Renal pelvis (tissue), 4 donors: Measurements from ENCODE around the gene GALNT7. TPM values are rescaled to one million over a fixed set of nuclear protein-coding genes. Genes with fewer than 3 reads are reported as not detected.
A peak's percentile ranks its signal among the peaks of the same experiment; 100 is the strongest.

Experiments used
- DNase-seq: peaks from one replicate; pipeline ENCODE4 v3.0.0-alpha.2; 2013
- polyA plus RNA-seq, 3 donors: library from polyadenylated mRNA; unstranded; fragments of 120-200 nt; gene quantifications; one replicate each; pipeline ENCODE4 v1.2.1, GENCODE V29; 2013; ENCODE audit not compliant: insufficient read length in 3 of 3

The GALNT7 gene
- polyA plus RNA-seq, 3 donors = 30.8 to 40.0 (median 37.9) TPM

DNA sequence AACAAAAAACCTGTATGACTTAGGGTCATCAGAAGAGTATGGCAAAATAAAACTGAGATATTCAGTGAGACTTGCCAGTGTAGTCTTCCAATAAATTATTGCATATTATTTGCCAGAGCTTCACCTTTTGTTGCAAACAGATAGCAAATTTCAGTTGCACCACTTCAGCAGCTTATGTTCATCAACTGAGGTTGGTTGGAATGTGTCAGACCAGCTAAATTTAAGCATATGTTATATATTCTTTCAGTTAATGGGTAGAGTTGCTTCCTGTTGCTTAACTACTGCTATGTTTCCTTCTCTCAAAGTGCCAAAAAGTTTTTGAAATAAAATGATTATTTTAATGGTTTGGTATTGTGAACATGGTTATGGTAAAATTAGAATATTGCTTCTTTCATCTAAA lies 61.5 kb downstream of the GALNT7 start:
- no peak for DNase-seq

DNA sequence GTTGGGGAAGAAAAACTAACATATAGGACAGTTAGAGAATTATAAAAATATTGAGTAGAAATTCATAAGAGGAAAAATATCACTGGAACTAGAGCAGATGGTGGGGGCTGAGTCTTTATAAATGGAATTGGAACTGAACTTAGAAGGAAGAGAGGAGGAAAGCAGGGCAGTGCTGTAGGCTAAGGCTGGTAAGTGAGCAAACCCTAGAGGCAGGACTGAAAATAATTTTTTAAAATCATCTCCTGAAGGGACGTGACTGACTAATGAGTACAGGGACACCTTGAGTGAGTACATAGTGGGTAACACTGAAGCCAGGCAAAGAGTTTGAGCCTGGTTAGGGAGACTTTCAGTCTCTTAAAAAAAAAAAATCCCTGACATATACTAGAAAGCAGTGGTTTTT lies 63.3 kb downstream of the GALNT7 start:
- DNase-seq = no peak

- no peak for DNase-seq
Measured at GRCh38 chr4:173233857-173234256, 65.2 kb downstream of the GALNT7 start.

DNA sequence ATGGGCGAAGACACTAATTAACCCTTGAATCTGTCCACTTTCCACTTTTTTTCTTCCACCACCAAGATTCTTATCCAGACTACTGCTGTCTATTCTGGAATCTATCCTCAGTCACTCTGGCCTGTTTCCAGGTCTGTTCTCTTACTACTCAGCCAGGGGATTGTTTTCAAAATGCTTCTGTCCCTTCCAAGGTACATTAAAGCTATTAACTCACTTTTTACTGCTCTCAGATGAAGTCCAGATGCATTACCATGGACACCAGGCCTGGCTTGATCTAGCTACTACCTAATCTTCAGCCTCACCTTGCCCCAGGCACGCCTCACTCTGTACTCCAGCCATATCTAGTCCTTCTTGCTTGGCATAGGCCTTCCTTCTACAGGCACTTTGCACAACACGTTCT lies 66.4 kb downstream of the GALNT7 start:
- DNase-seq = no peak

- no peak for DNase-seq
Measured at GRCh38 chr4:173236301-173236700, 67.7 kb downstream of the GALNT7 start.

DNA sequence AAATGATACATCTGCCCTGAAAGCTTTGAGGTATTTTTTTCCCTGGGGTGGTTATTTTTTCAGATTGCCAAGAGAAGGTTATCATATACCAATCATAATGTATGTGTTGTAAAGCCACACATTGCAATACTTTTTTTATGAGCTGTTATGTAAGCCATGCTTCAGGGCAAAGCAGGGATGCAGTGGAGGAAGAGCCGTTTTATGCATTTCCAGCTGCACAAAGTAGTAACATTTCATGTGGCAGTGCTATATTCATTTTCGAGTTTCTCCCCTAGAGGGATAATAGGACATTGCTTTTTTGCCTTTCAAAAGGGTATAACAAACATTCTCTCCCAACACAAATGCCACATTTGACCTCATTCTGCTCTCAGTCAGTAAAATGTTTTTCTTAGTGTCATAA lies 68.5 kb downstream of the GALNT7 start:
- DNase-seq = no peak

- DNase-seq = no peak
Measured at GRCh38 chr4:173237762-173238161, 69.2 kb downstream of the GALNT7 start.

DNA sequence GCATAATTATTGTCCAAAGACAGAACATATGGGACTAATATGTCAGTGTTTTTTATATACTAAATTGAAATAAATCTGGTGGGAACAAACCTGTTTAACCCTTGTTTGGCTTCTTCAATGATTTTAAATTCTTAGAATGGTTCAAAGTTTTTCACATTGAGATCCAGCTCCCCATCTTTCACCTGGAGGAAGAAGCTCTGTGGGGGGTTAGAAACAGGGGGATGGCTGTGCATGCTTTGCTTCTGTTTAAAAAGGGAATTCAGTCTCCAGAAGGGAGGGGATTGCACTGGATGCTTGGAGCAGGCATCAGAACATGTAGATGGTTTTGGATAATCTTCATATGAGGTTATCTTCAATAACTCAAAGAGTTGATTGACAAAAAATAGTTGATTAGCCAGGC lies 72.1 kb downstream of the GALNT7 start:
- no peak for DNase-seq

DNA sequence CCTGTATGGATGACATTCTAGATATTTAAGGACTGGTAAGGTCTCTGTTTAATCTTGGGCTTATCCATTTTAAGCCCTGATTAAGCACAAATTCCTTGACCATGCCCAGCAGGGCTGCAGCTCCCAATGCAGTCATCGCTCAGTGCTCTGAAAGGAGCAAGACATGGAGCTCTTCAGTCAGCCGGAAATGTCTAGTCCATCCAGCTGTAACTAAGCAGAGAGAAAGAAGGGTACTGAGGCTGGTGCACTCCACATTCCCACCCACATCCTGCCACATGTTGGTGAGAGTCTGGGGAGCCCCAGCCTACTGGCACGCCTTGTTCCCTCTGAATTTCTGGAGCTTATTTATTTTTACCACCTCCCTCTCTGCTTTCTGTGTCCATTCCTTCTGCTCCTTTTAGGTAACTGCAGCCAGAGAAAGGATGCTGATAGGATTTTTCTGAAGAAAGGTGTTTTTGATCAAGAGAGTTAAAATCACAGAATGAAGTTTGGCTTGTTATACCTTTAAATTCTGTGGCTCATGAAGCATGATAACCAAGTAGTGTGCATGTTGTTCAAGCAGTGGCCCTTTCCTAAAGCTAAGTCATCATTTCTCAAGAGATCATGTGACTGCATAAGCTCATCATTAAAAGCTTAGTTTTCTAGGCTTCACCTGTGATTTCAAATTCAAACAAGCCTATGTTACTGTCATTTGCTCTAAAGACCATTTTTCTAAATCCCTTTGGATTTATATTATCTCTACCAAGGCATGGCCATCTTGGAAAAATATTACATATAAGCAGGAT lies 74.0 kb downstream of the GALNT7 start:
- DNase-seq = no peak

DNA sequence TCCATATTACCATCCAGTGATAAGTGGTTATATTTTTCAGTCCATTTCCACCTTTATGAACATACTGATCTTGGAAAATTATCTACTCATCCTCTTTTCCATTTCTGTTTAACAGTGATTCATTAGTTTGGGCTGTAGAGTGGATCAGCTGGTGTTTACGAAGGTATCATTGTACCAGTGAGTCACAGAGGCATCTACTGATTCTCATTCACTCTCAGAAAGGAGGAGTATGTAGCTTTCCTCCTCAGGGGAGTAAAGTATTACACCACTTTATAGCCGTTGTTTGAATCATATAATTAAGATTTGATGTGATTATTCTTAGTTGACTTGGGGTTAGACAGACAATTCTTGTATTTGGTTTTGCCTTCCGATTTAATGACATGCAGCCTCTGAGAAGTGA lies 74.7 kb downstream of the GALNT7 start:
- DNase-seq = no peak

DNA sequence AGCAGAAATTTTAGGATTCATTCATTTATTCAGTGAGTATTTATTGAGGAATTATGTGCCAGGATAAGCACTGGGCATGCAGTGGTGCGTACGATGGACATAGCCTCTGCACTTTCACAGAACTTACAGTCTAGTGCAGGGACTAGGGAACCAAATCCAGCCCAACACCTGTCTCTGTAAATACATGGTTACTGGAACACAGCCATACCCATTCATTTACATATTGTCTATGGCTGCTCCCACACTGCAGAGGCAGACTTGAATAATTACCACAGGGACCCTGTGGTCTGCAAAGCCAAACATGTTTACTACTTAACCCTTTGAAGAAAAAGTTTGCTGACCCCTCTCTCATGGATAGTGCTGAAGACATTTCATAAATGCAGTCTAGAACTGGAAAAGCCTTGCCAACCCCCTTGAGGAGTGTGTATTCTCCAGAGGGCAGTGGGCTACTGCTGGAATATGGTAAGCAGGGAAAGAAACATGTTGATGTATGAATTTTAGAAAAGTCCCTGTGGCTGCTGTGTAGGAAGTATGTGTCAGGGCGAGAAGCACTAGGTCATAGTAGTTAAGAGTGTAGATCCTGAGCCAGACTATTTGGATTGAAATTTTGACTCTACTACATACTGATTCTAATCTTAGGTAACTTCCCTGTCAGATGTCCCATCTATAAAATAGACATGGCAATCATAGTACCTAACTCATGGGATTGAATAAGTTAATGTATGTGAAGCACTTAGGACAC lies 75.5 kb downstream of the GALNT7 start:
- DNase-seq = no peak

DNA sequence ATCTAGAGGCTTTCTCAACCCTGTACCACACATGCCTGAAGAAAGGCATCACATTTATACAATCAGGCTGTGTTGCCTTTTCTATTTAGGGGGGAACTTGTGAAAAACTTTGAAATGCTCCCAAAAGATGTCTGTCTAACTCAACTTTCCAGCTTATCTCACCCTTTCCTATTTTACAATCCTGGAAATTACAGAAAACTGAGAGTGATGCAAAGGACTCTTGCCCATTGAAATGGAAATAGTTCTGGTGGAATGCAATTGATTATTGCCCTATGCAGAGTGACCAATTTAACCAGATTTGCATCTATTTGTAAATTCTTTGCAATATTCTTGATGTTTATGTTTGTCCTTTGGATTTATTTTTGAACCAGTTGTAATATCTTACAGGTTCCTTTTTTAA lies 77.3 kb downstream of the GALNT7 start:
- DNase-seq = no peak

- no peak for DNase-seq
Measured at GRCh38 chr4:173246719-173247118, 78.1 kb downstream of the GALNT7 start.

DNA sequence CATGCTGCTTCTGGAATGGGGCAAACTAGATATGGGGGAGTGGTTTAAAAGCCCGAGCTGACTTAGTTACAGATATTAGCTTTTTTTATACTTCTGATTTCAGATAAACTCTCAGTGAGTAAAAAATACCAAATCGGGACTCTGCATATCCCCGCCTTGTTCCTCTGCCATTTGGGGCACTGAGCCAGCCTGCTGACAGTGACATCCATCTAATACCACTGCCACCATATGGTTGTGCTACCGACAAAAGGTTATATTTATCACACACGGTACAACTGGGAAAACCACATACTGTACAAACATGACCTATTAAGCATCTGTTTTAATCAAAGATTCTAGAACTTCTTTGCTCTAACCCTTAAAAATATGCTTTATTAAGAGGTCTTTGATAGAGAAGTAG lies 78.7 kb downstream of the GALNT7 start:
- DNase-seq = no peak

DNA sequence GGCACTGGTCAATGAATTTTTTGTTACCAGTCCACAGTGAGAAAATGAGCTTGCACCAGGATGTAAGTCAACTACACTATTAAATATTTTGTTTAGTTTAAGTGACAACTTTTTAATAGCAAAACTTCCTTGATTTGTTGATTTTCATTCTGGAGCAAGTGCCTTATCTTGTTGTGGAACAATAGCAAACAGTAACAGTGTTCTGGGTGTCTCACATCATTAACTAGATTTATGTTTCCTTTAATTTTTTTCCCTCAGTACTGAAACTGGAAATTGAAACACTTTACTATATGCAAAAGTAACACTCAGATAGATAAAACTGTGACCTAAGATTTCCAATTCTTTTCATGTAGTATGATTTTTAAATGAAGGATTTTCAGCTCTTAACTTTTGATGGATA lies 80.1 kb downstream of the GALNT7 start:
- no peak for DNase-seq

- peak; percentile 75 for DNase-seq
Measured at GRCh38 chr4:173252024-173252935, 83.7 kb downstream of the GALNT7 start.

- DNase-seq = no peak
Measured at GRCh38 chr4:173253561-173253960, 85.0 kb downstream of the GALNT7 start.

- DNase-seq = no peak
Measured at GRCh38 chr4:173254646-173255045, 86.0 kb downstream of the GALNT7 start.

- no peak for DNase-seq
Measured at GRCh38 chr4:173256825-173257224, 88.2 kb downstream of the GALNT7 start.

DNA sequence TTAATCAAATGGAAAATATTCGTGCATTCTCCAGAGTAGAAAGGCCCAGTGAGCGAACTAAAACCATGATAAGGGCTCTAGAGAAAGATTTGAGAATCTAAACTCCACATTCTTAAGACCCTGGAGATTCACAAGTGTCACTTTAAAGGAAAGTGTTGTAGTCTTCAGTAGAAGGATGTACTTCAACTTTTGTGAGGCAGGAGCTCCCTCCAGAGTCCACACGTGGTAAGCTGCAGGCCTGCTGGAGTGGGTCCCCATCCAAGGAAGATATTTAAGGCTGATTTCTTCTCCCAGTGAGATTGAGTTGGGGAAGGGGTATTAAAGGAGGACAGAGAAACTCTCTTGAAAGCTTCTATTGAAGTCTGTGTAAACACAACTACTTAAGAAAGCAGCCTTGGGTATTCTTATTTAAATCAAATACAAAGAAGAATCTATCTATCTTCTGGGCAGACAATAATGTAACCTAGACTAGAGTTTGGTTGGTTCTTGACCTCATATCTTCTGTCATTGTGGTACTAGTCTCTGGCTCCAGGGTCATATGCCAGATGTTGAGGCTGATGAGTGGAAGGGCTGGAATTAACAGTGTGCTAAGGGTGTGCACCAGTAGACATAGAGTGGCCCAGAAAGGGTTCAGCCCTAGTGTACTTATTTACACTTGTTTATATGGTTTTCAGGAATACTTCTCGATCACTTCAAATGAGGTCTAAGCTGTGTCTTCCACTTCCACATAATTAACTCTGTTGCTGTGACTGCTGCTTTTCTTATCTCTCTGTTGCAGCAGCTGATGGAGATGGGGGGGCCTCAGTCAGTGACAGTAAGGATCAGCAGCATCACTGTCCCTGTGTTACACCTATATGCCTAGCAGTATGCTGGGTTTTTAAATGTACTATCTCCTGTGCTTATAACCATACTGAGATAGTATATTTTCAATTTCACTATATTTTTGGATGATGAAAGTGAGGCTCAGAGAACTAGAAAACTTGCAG lies 89.4 kb downstream of the GALNT7 start:
- DNase-seq = peak; percentile 53

- DNase-seq = no peak
Measured at GRCh38 chr4:173258866-173259265, 90.3 kb downstream of the GALNT7 start.
